OCI-LY7 (cell line): ENCODE data around the gene MED26.

Source experiments
- EZH2phosphoT487 ChIP-seq: fragments of 200-600 bp; sonication (generic); IDR thresholded peaks from 2 replicates; pipeline ENCODE4 v1.6.1; 2018; ENCODE audit warnings: low read depth, borderline replicate concordance, mild to moderate bottlenecking, mixed run types, antibody characterized with exemption, low read length, moderate library complexity, mixed read lengths
- TF ChIP-seq, protein P1 (sequence below): fragments of 200-600 bp; sonication (generic); conservative IDR thresholded peaks from 2 replicates; pipeline ENCODE4 v1.5.1; 2014; ENCODE audit warnings: mild to moderate bottlenecking, antibody characterized with exemption, low read length, moderate library complexity, mixed read lengths

- TF ChIP-seq, protein P1, sequence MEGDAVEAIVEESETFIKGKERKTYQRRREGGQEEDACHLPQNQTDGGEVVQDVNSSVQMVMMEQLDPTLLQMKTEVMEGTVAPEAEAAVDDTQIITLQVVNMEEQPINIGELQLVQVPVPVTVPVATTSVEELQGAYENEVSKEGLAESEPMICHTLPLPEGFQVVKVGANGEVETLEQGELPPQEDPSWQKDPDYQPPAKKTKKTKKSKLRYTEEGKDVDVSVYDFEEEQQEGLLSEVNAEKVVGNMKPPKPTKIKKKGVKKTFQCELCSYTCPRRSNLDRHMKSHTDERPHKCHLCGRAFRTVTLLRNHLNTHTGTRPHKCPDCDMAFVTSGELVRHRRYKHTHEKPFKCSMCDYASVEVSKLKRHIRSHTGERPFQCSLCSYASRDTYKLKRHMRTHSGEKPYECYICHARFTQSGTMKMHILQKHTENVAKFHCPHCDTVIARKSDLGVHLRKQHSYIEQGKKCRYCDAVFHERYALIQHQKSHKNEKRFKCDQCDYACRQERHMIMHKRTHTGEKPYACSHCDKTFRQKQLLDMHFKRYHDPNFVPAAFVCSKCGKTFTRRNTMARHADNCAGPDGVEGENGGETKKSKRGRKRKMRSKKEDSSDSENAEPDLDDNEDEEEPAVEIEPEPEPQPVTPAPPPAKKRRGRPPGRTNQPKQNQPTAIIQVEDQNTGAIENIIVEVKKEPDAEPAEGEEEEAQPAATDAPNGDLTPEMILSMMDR: no peak
- no peak for TF ChIP-seq EZH2phosphoT487
These were observed 96.7 kb downstream of the MED26 start for GRCh38 chr19:16531380-16531669.
